H1 (cell line): ENCODE results near the gene CNDP2. TPM values are rescaled to one million over a fixed set of nuclear protein-coding genes. Genes with fewer than 3 reads are reported as not detected.

Experiments
- E2F6 ChIP-seq: IDR thresholded peaks from 2 replicates; pipeline ENCODE4 v1.6.1; 2012; ENCODE audit warnings: inconsistent platforms
- KDM4A ChIP-seq: IDR thresholded peaks from one replicate; pipeline ENCODE4 v1.7.1; 2012; ENCODE audit warnings: low read depth, mild to moderate bottlenecking, moderate library complexity, low read length, inconsistent platforms; ENCODE audit not compliant: severe bottlenecking
- SRF ChIP-seq: IDR thresholded peaks from 2 replicates; pipeline ENCODE4 v1.6.1; 2011; ENCODE audit warnings: mild to moderate bottlenecking, low read depth, low read length, moderate library complexity
- polyA plus RNA-seq, 7 experiments: library from polyadenylated mRNA; depleted of rRNA in 3 of 7; stranded (reverse) in 5 of 7; unstranded in 2 of 7; fragments of >200 nt in 5 of 7; fragments of 200-250 nt in 2 of 7; gene quantifications; 1 replicate in 5 of 7; 2 replicates in 1 of 7; 4 replicates in 1 of 7; pipeline versions ENCODE4 v1.2.1 to v1.2.3, GENCODE V29; 2011 to 2013; ENCODE audit warnings: missing spikeins in 2 of 7, mixed read lengths in 2 of 7
- total RNA-seq: library from RNA; stranded (reverse); fragmentation: NEBNext Ultra II Directional; extraction: Animal tissue kit (Norgen Biotek cat#: 25700); gene quantifications from 2 replicates; pipeline ENCODE4 v1.2.1, GENCODE V29; 2021

The CNDP2 gene
- total and polyA plus RNA-seq, 2 of the 8 experiments (the other 6 are each of a cell fraction or from before 2014, with no cell fraction given) = 71.8 to 243 TPM

- TF ChIP-seq E2F6 (no peak), SRF (no peak), KDM4A (no peak)
These were observed 12.7 kb downstream of the CNDP2 start (continued) for GRCh38 chr18:74508821-74509225.
